Measurements from ENCODE around the gene HSD11B2.

The HSD11B2 gene

GRCh38 chr16:67459861-67460150, 28.9 kb downstream of the HSD11B2 start:
- no peak overlapping the region for H3K4me3 ChIP-seq (ENCODE audit: low read depth, low read length)
- DNase-seq (ENCODE audit: low read depth) = no peak
- TF ChIP-seq CTCF (conservative IDR thresholded peaks at IDR 0.05; ENCODE audit: low read depth, low read length) = no peak

GRCh38 chr16:67460168-67460567, 29.2 kb downstream of the HSD11B2 start:
- no peak for DNase-seq (ENCODE audit: low read depth)
- TF ChIP-seq CTCF (conservative IDR thresholded peaks at IDR 0.05; ENCODE audit: low read depth, low read length) = no peak

GRCh38 chr16:67460961-67461360, 30.0 kb downstream of the HSD11B2 start:
- H3K4me3 ChIP-seq (ENCODE audit: low read depth, low read length) = no peak overlapping the region
- no peak for DNase-seq (ENCODE audit: low read depth)
- TF ChIP-seq CTCF (conservative IDR thresholded peaks at IDR 0.05; ENCODE audit: low read depth, low read length) = no peak

More at GRCh38 chr16:67460168-67460567, 29.2 kb downstream of the HSD11B2 start:
- H3K4me3 ChIP-seq (ENCODE audit: low read depth, low read length) = no peak overlapping the region

GRCh38 chr16:67461600-67462278, 30.8 kb downstream of the HSD11B2 start:
- DNase-seq (ENCODE audit: low read depth) = no peak
- TF ChIP-seq CTCF (conservative IDR thresholded peaks at IDR 0.05; ENCODE audit: low read depth, low read length) = no peak
- H3K4me3 ChIP-seq (ENCODE audit: low read depth, low read length) = no peak overlapping the region

- no peak for TF ChIP-seq CTCF (conservative IDR thresholded peaks at IDR 0.05; ENCODE audit: low read depth, low read length)
- DNase-seq (ENCODE audit: low read depth) = no peak
- H3K4me3 ChIP-seq (ENCODE audit: low read depth, low read length) = no peak overlapping the region
These were observed 31.3 kb downstream of the HSD11B2 start for GRCh38 chr16:67462279-67462655.

- TF ChIP-seq CTCF (conservative IDR thresholded peaks at IDR 0.05; ENCODE audit: low read depth, low read length) = no peak
- DNase-seq (ENCODE audit: low read depth) = no peak
- H3K4me3 ChIP-seq (ENCODE audit: low read depth, low read length) = no peak overlapping the region
These were observed 32.1 kb downstream of the HSD11B2 start for GRCh38 chr16:67463059-67463458.

GRCh38 chr16:67463691-67464090, 32.8 kb downstream of the HSD11B2 start:
- H3K4me3 ChIP-seq (ENCODE audit: low read depth, low read length) = no peak overlapping the region
- no peak for DNase-seq (ENCODE audit: low read depth)
- no peak for TF ChIP-seq CTCF (conservative IDR thresholded peaks at IDR 0.05; ENCODE audit: low read depth, low read length)

All from choroid plexus epithelial cell (primary cell).